Effector CD4-positive, alpha-beta T cell (primary cell): ENCODE measurements around the gene STAT1.

Source experiments
- DNase-seq: peaks from one replicate; pipeline ENCODE4 v3.0.0-alpha.2; 2020

STAT1 gene

GRCh38 chr2:190948671-190949070 is 65.3 kb downstream of the STAT1 start:
- no peak for DNase-seq

- DNase-seq = no peak
These were observed 66.2 kb downstream of the STAT1 start for GRCh38 chr2:190947711-190948251.

GRCh38 chr2:190947141-190947540 is 66.8 kb downstream of the STAT1 start:
- no peak for DNase-seq

- DNase-seq = no peak
These were observed 70.3 kb downstream of the STAT1 start for GRCh38 chr2:190943706-190944105.

- no peak for DNase-seq
These were observed 71.3 kb downstream of the STAT1 start for GRCh38 chr2:190942697-190943096.

- no peak for DNase-seq
These were observed 72.4 kb downstream of the STAT1 start for GRCh38 chr2:190941571-190941970.

GRCh38 chr2:190940454-190940853 is 73.5 kb downstream of the STAT1 start:
- no peak for DNase-seq

- DNase-seq = no peak
These were observed 75.1 kb downstream of the STAT1 start for GRCh38 chr2:190938771-190939335.

GRCh38 chr2:190935054-190935453 is 78.9 kb downstream of the STAT1 start:
- no peak for DNase-seq

GRCh38 chr2:190933361-190933760 is 80.6 kb downstream of the STAT1 start:
- DNase-seq = no peak

GRCh38 chr2:190932514-190932913 is 81.5 kb downstream of the STAT1 start:
- no peak for DNase-seq

- no peak for DNase-seq
These were observed 83.6 kb downstream of the STAT1 start for GRCh38 chr2:190930411-190930810.

GRCh38 chr2:190929919-190930318 is 84.1 kb downstream of the STAT1 start:
- DNase-seq = no peak

- DNase-seq = no peak
These were observed 86.7 kb downstream of the STAT1 start for GRCh38 chr2:190927301-190927700.

GRCh38 chr2:190922376-190922775 is 91.6 kb downstream of the STAT1 start:
- no peak for DNase-seq

GRCh38 chr2:190920085-190920484 is 93.9 kb downstream of the STAT1 start:
- no peak for DNase-seq
